GM19372 (cell line): ENCODE results near the gene RTL3.

ENCODE experiments used
- ATAC-seq: cut with Tn5 transposase; IDR thresholded peaks from one replicate; pipeline ENCODE4 v1.9.1; 2021; ENCODE audit warnings: mild to moderate bottlenecking, low read depth, moderate library complexity; ENCODE audit not compliant: unreplicated experiment

RTL3 gene

GRCh38 chrX:78624426-78624825, 34.7 kb downstream of the RTL3 start:
- no peak for ATAC-seq

GRCh38 chrX:78622831-78623230, 36.3 kb downstream of the RTL3 start:
- no peak for ATAC-seq

GRCh38 chrX:78619834-78620233, 39.3 kb downstream of the RTL3 start:
- ATAC-seq, result no peak

GRCh38 chrX:78618987-78619386, 40.1 kb downstream of the RTL3 start:
- no peak for ATAC-seq

GRCh38 chrX:78614264-78614663, 44.9 kb downstream of the RTL3 start:
- no peak for ATAC-seq
